HepG2 (cell line): ENCODE results near the gene DICER1. TPM values are rescaled to one million over a fixed set of nuclear protein-coding genes. Genes with fewer than 3 reads are reported as not detected.

Source experiments
- DPF2 ChIP-seq: sonication (generic); formaldehyde crosslinking; IDR thresholded peaks from 2 replicates; pipeline ENCODE4 v1.4.0; 2020; ENCODE audit warnings: mild to moderate bottlenecking, low read depth, missing genetic modification reagents, borderline replicate concordance
- ELF4 ChIP-seq: sonication (generic); formaldehyde crosslinking; IDR thresholded peaks from 2 replicates; pipeline ENCODE4 v1.5.0; 2020; ENCODE audit warnings: missing genetic modification reagents, mild to moderate bottlenecking, moderate library complexity, borderline replicate concordance
- GFI1 ChIP-seq: sonication (generic); formaldehyde crosslinking; IDR thresholded peaks from 2 replicates; pipeline ENCODE4 v1.5.0; 2020; ENCODE audit warnings: missing genetic modification reagents, mild to moderate bottlenecking, borderline replicate concordance
- NFE2L1 ChIP-seq: sonication (generic); formaldehyde crosslinking; IDR thresholded peaks from 2 replicates; pipeline ENCODE4 v1.4.0; 2020; ENCODE audit warnings: missing genetic modification reagents, mild to moderate bottlenecking, borderline replicate concordance
- SIN3A ChIP-seq: IDR thresholded peaks from 2 replicates; pipeline ENCODE4 v1.6.1; 2011; ENCODE audit warnings: low read depth, mild to moderate bottlenecking, control low read depth, low read length, borderline replicate concordance
- SRSF9 ChIP-seq: fragments of 200-400 bp; formaldehyde crosslinking; IDR thresholded peaks from 2 replicates; pipeline ENCODE4 v1.6.1; 2018; ENCODE audit warnings: borderline replicate concordance, mild to moderate bottlenecking, low read depth, low read length; ENCODE audit not compliant: insufficient read depth, poor library complexity, severe bottlenecking
- TOPORS ChIP-seq: sonication (generic); formaldehyde crosslinking; IDR thresholded peaks from 2 replicates; pipeline ENCODE4 v1.8.0; 2023; ENCODE audit warnings: mild to moderate bottlenecking, missing genetic modification reagents
- ZNF407 ChIP-seq: sonication (generic); formaldehyde crosslinking; IDR thresholded peaks from one replicate; pipeline ENCODE4 v1.5.1; 2020; ENCODE audit warnings: mild to moderate bottlenecking, missing genetic modification reagents; ENCODE audit errors: not compliant biosample characterization
- ZNF503 ChIP-seq: sonication (generic); formaldehyde crosslinking; IDR thresholded peaks from 2 replicates; pipeline ENCODE4 v1.4.0; 2020; ENCODE audit warnings: missing genetic modification reagents
- ZNF549 ChIP-seq: sonication (generic); formaldehyde crosslinking; IDR thresholded peaks from 2 replicates; pipeline ENCODE4 v1.5.0; 2020; ENCODE audit warnings: missing genetic modification reagents
- ZNF572 ChIP-seq: sonication (generic); formaldehyde crosslinking; IDR thresholded peaks from 2 replicates; pipeline ENCODE4 v1.5.1; 2020; ENCODE audit warnings: mild to moderate bottlenecking, missing genetic modification reagents
- ZNF577 ChIP-seq: sonication (generic); formaldehyde crosslinking; IDR thresholded peaks from 2 replicates; pipeline ENCODE4 v1.4.0; 2020; ENCODE audit warnings: mild to moderate bottlenecking, low read depth, missing genetic modification reagents, borderline replicate concordance
- polyA plus RNA-seq, 8 experiments: library from polyadenylated mRNA; depleted of rRNA in 3 of 8; stranded (reverse) in 7 of 8; unstranded in 1 of 8; fragments of >200 nt; fragmentation: Illumina TruSeq in 4 of 8; extraction: Trizol in 4 of 8; gene quantifications; 2 replicates each; pipeline versions ENCODE4 v1.2.1 to v1.2.3, GENCODE V29; 2011 to 2016; ENCODE audit warnings: low read depth in 4 of 8, missing spikeins in 1 of 8, mixed read lengths in 1 of 8; ENCODE audit not compliant: insufficient read depth in 1 of 8
- total RNA-seq, 5 experiments: library from RNA; depleted of rRNA; stranded (reverse); fragments of >200 nt; fragmentation: Illumina TruSeq; extraction: Trizol; gene quantifications; 2 replicates each; pipeline ENCODE4 v1.2.3, GENCODE V29; 2016; ENCODE audit warnings: low read depth in 1 of 5
- TF ChIP-seq, protein P1 (sequence below): sonication (generic); formaldehyde crosslinking; IDR thresholded peaks from 2 replicates; pipeline ENCODE4 v1.4.0; 2020; ENCODE audit warnings: missing genetic modification reagents, mild to moderate bottlenecking, borderline replicate concordance

Gene DICER1
- total and polyA plus RNA-seq, 2 of the 13 experiments (the other 11 are each of a cell fraction or from before 2014, with no cell fraction given), result 31.8 to 61.9 TPM

- TF ChIP-seq NFE2L1 (CRISPR knock-in tag) (no peak), ZNF503 (no peak), TOPORS (CRISPR knock-in tag) (peak; percentile 52; the same call in 1 of the 2 replicates), ZNF549 (CRISPR knock-in tag) (0 out of 2 replicates have a peak, but pooled peaks have one; percentile 15), SIN3A (no peak), GFI1 (0 out of 2 replicates have a peak, but pooled peaks have one; percentile 41), ZNF577 (CRISPR knock-in tag) (no peak), DPF2 (CRISPR knock-in tag) (no peak), ZNF572 (CRISPR knock-in tag) (no peak), ELF4 (CRISPR knock-in tag) (peak; percentile 56; the same call in 1 of the 2 replicates), SRSF9 (no peak), ZNF407 (peak; percentile 59)
- TF ChIP-seq, protein P1, sequence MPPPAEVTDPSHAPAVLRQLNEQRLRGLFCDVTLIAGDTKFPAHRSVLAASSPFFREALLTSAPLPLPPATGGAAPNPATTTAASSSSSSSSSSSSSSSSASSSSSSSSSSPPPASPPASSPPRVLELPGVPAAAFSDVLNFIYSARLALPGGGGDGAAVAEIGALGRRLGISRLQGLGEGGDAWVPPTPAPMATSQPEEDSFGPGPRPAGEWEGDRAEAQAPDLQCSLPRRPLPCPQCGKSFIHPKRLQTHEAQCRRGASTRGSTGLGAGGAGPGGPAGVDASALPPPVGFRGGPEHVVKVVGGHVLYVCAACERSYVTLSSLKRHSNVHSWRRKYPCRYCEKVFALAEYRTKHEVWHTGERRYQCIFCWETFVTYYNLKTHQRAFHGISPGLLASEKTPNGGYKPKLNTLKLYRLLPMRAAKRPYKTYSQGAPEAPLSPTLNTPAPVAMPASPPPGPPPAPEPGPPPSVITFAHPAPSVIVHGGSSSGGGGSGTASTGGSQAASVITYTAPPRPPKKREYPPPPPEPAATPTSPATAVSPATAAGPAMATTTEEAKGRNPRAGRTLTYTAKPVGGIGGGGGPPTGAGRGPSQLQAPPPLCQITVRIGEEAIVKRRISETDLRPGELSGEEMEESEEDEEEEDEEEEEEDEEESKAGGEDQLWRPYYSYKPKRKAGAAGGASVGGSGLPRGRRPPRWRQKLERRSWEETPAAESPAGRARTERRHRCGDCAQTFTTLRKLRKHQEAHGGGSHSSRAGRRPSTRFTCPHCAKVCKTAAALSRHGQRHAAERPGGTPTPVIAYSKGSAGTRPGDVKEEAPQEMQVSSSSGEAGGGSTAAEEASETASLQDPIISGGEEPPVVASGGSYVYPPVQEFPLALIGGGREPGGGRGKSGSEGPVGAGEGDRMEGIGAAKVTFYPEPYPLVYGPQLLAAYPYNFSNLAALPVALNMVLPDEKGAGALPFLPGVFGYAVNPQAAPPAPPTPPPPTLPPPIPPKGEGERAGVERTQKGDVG (CRISPR knock-in tag), result no peak
These were observed at the start of gene DICER1 (continued) for GRCh38 chr14:95157327-95158189.
